Activated T-cell treated with anti-CD3 and anti-CD28 coated beads for 1 hour (primary cell): ENCODE data around the gene TCERG1.
"Not testable (repeated sequence)": the region's sequence is repeated elsewhere in the genome, so short reads cannot be mapped to it uniquely, and the experiment has no call there.

Experiments
- DNase-seq: peaks from one replicate; pipeline ENCODE4 v3.0.0-alpha.2; 2020; ENCODE audit warnings: low read depth

The TCERG1 gene

GRCh38 chr5:146521403-146522106 is 74.4 kb downstream of the TCERG1 start:
- no peak for DNase-seq

- DNase-seq: no peak
Observed at GRCh38 chr5:146523698-146524097, 76.6 kb downstream of the TCERG1 start.

- no peak for DNase-seq
Observed at GRCh38 chr5:146527785-146528184, 80.7 kb downstream of the TCERG1 start.

- no peak for DNase-seq
Observed at GRCh38 chr5:146528236-146528635, 81.1 kb downstream of the TCERG1 start.

- DNase-seq: no peak
Observed at GRCh38 chr5:146529984-146530383, 82.9 kb downstream of the TCERG1 start.

- DNase-seq: peak; percentile 64
Observed at GRCh38 chr5:146533260-146533857, 86.2 kb downstream of the TCERG1 start.

GRCh38 chr5:146533882-146534281 is 86.7 kb downstream of the TCERG1 start:
- no peak for DNase-seq

- DNase-seq: no peak
Observed at GRCh38 chr5:146538432-146538831, 91.3 kb downstream of the TCERG1 start.

- no peak for DNase-seq
Observed at GRCh38 chr5:146539973-146540372, 92.8 kb downstream of the TCERG1 start.

- no peak for DNase-seq
Observed at GRCh38 chr5:146540414-146540813, 93.3 kb downstream of the TCERG1 start.

- peak; percentile 57 for DNase-seq
Observed at GRCh38 chr5:146541958-146542849, 95.1 kb downstream of the TCERG1 start.

- no peak for DNase-seq
Observed at GRCh38 chr5:146544232-146544631, 97.1 kb downstream of the TCERG1 start.

- DNase-seq: no peak
Observed at GRCh38 chr5:146548781-146549449, 101.8 kb downstream of the TCERG1 start.

- no peak for DNase-seq
Observed at GRCh38 chr5:146549615-146550014, 102.5 kb downstream of the TCERG1 start.

GRCh38 chr5:146553446-146553845 is 106.3 kb downstream of the TCERG1 start:
- no peak for DNase-seq

GRCh38 chr5:146556884-146557283 is 109.8 kb downstream of the TCERG1 start:
- not testable (repeated sequence) for DNase-seq

GRCh38 chr5:146560205-146560812 is 113.2 kb downstream of the TCERG1 start:
- DNase-seq: no peak
